Measurements from ENCODE around the gene KIF11. TPM values are rescaled to one million over a fixed set of nuclear protein-coding genes. Genes with fewer than 3 reads are reported as not detected.

KIF11 gene
- total and polyA plus RNA-seq, 2 of the 4 experiments (the other 2 are of a cell fraction): 8.8 to 18.3 TPM

- TF ChIP-seq RCOR1 (IDR thresholded peaks at IDR 0.05; ENCODE audit: insufficient replicate concordance, low read length) (no peak), POLR2A (IDR thresholded peaks at IDR 0.05; ENCODE audit: low read depth, low read length) (no peak), CHD1 (IDR thresholded peaks at IDR 0.05; ENCODE audit: low read depth, low read length) (no peak)
Observed at GRCh38 chr10:92696606-92697383, 103.9 kb downstream of the KIF11 start (continued).

DNA sequence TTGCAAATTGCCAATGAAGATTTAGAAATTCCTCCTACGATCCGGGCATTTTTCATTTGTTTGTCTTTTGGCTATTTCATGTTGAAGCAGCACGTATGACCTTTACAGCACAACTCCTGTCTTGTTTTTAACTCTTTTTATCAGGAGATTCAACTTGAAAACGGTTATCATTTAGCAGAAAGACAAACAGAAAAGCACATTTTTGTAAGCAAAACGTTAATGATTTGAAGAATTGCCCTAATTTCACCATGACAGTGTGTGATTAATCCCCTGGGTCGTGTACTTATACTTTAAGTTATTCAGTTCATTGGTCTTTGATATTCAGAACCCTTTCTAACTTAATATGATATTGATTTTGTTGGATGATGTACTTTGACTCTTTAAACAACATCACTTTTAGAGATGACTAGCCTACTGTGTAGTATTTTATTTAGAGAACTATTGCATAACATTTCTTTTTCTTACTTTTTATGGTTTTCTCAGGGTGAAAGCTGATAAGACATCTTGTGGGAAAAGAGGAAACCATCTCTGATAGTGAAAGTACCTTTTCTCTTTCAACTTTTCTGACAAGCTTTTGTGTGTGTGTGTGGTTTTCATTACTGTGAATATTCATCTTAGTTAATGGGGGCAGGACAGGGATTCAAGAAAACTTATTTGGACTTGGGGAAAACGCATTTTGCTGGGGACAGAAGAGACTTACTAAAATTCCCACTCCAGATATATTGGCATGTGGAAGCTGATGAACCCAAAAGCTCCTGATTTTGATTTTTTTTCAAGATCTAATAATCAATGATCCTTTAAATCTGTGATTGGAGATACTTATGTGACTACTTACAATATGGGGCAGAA lies 105.0 kb downstream of the KIF11 start:
- Histone ChIP-seq H3K18ac (ENCODE audit: low read depth, low read length) (no peak overlapping the region), H3K23ac (ENCODE audit: low read depth, low read length) (no peak overlapping the region), H2AFZ (replicated peaks; ENCODE audit: low read length, poor library complexity) (no peak overlapping the region), H3K4me2 (ENCODE audit: low read depth, low read length) (peak overlapping the region; percentile 56), H4K8ac (ENCODE audit: low read depth in 2 of 2, low read length in 2 of 2) (peak overlapping the region in 1 of 2 experiments; percentile 19; a peak in 1 of 4 replicates), H3K4me3 (ENCODE audit: insufficient read depth, low read depth, low read length) (no peak overlapping the region), H2AK5ac (ENCODE audit: low read depth, low read length) (no peak overlapping the region), H2BK5ac (ENCODE audit: low read depth, low read length, poor library complexity, severe bottlenecking) (peak overlapping the region; percentile 43), H2BK20ac (ENCODE audit: low read depth, low read length) (peak overlapping the region; percentile 21; the same call in 1 of the 2 replicates), H2BK120ac (ENCODE audit: low read depth, low read length) (peak overlapping the region; percentile 32; the same call in 1 of the 2 replicates), H2BK15ac (ENCODE audit: low read depth, low read length) (peak overlapping the region; percentile 67; the same call in 1 of the 3 replicates), H3K27me3 (ENCODE audit: control insufficient read depth, insufficient read depth, low read length) (no peaks in the 10 kb centered on the region), H3K79me1 (ENCODE audit: low read depth in 1 of 2, low read length in 2 of 2) (peaks cover 0 to 24% of the 10 kb centered on the region in 2 experiments; a peak in 1 of 4 replicates), H3K14ac (replicated peaks; ENCODE audit: low read depth, low read length) (no peak overlapping the region), H3K9ac (ENCODE audit: low read depth, low read length) (no peak overlapping the region), H3K9me1 (ENCODE audit: insufficient read depth, low read length) (peaks cover 3% of the 10 kb centered on the region; the same call in 1 of the 2 replicates), H3K56ac (ENCODE audit: extremely low read depth, insufficient read depth, low read length) (peak overlapping the region; percentile 43; the same call in 1 of the 2 replicates), H4K5ac (ENCODE audit: low read depth, low read length) (no peak overlapping the region), H3K27ac (ENCODE audit: insufficient read depth, low read length) (peak overlapping the region; percentile 16; the same call in 1 of the 2 replicates), H4K91ac (ENCODE audit: insufficient read depth, low read depth, low read length) (no peak overlapping the region), H4K20me1 (ENCODE audit: insufficient read depth, low read length) (no peaks in the 10 kb centered on the region), H2AK9ac (replicated peaks; ENCODE audit: low read depth, low read length, poor library complexity) (no peak overlapping the region), H3K4ac (ENCODE audit: low read depth, low read length) (peak overlapping the region; percentile 16; the same call in 1 of the 2 replicates), H3K36me3 (ENCODE audit: control insufficient read depth, insufficient read depth, low read length) (0 out of 2 replicates have a peak, but pooled peaks cover 2% of the 10 kb centered on the region), H3K4me1 (ENCODE audit: control insufficient read depth, insufficient read depth, low read length) (peaks cover 21% of the 10 kb centered on the region), H3K9me3 (ENCODE audit: control insufficient read depth, insufficient read depth, low read length) (no peaks in the 10 kb centered on the region)
- in situ Hi-C loops (cut with MboI; ENCODE audit: low sequenced_read_pairs) (no loop called here), intact Hi-C loops (cut with micrococcal nuclease) (no loop called here), dilution Hi-C loops (cut with HindIII; ENCODE audit: low sequenced_read_pairs, unreplicated experiment) (no loop called here)
- ATAC-seq (ENCODE audit: low read depth) (no peak), DNase-seq (peak; percentile 32)
- no TSS peak for BruUV-seq (replicated peaks)
- CTCF ChIA-PET: no interaction called here
- TF ChIP-seq RCOR1 (IDR thresholded peaks at IDR 0.05; ENCODE audit: insufficient replicate concordance, low read length) (no peak), BHLHE40 (IDR thresholded peaks at IDR 0.05; ENCODE audit: low read depth, low read length) (no peak), MAZ (IDR thresholded peaks at IDR 0.05; ENCODE audit: borderline replicate concordance, low read depth, low read length) (no peak), SMC3 (IDR thresholded peaks at IDR 0.05; ENCODE audit: low read depth, low read length) (no peak), CEBPB (IDR thresholded peaks at IDR 0.05; ENCODE audit: low read depth, low read length) (peak; percentile 87)
- POLR2A ChIA-PET (ENCODE audit: unreplicated experiment): no interaction called here
- WGBS, 2 experiments (ENCODE audit: extremely low coverage in 2 of 2, insufficient read length in 1 of 2): 20% methylated on average over 1 of the region's 7 CpGs; no CpG with 5 or more reads in 1 of the 2 experiments
